PC-3 (cell line): ENCODE measurements around the gene EIF5AL1. TPM values are rescaled to one million over a fixed set of nuclear protein-coding genes. Genes with fewer than 3 reads are reported as not detected.

Experiments used
- ATAC-seq: fragments of 200-7000 bp; cut with Tn5 transposase; 2 replicates; pipeline ENCODE4 v1.9.1; 2020; ENCODE audit warnings: mild to moderate bottlenecking, moderate library complexity
- BruUV-seq: library from RNA; stranded (reverse); fragments of 400-500 nt; replicated peaks from 2 replicates; lab custom pipeline; 2021; lab: Mats Ljungman, UMichigan
- CTCF ChIA-PET: fragments of 300-600 bp; sonication (Branson Sonifier 250); formaldehyde crosslinking; loops from one replicate; lab custom pipeline; 2022; ENCODE audit warnings: antibody characterized with exemption; lab: Charles Lee
- POLR2A ChIA-PET: fragments of 300-600 bp; sonication (Branson Sonifier 250); formaldehyde crosslinking; loops from one replicate; lab custom pipeline; 2022; ENCODE audit warnings: antibody characterized with exemption; ENCODE audit not compliant: unreplicated experiment; lab: Charles Lee
- DNase-seq: peaks from one replicate; pipeline ENCODE4 v3.0.0-alpha.2; 2015
- H2AFZ ChIP-seq: fragments of 300-600 bp; sonication (generic); 2 replicates; pipeline ENCODE4 v1.6.0; 2016; ENCODE audit warnings: antibody characterized with exemption, low read length
- H3F3A ChIP-seq: fragments of 300-600 bp; sonication (generic); one replicate; pipeline ENCODE4 v1.6.0; 2017; ENCODE audit warnings: antibody characterized with exemption, low read length, control low read depth, mild to moderate bottlenecking; ENCODE audit not compliant: unreplicated experiment
- H3K27ac ChIP-seq: fragments of 300-600 bp; sonication (generic); 2 replicates; pipeline ENCODE4 v1.5.1; 2016; ENCODE audit warnings: mild to moderate bottlenecking, low read length
- H3K27me3 ChIP-seq: fragments of 300-600 bp; sonication (generic); 2 replicates; pipeline ENCODE4 v1.6.1; 2016; ENCODE audit warnings: low read length, mixed read lengths
- H3K36me3 ChIP-seq: fragments of 300-600 bp; sonication (generic); 2 replicates; pipeline ENCODE4 v1.6.1; 2016; ENCODE audit warnings: low read depth, mixed run types, low read length, mixed read lengths
- H3K4me1 ChIP-seq: fragments of 300-600 bp; sonication (generic); 2 replicates; pipeline ENCODE4 v1.5.1; 2016; ENCODE audit warnings: low read length; ENCODE audit not compliant: insufficient read depth
- H3K4me2 ChIP-seq: fragments of 300-600 bp; sonication (generic); 2 replicates; pipeline ENCODE4 v1.6.0; 2016; ENCODE audit warnings: low read length
- H3K4me3 ChIP-seq: fragments of 300-600 bp; sonication (generic); 2 replicates; pipeline ENCODE4 v1.5.1; 2016; ENCODE audit warnings: mild to moderate bottlenecking, low read length, mixed read lengths
- H3K79me2 ChIP-seq: fragments of 300-600 bp; sonication (generic); 2 replicates; pipeline ENCODE4 v1.6.1; 2017; ENCODE audit warnings: low read length, mixed read lengths
- H3K9ac ChIP-seq: fragments of 300-600 bp; sonication (generic); 2 replicates; pipeline ENCODE4 v1.6.0; 2016; ENCODE audit warnings: mild to moderate bottlenecking, low read length
- H3K9me2 ChIP-seq: fragments of 300-600 bp; sonication (generic); replicated peaks from 2 replicates; pipeline ENCODE4 v1.6.1; 2016; ENCODE audit warnings: mixed run types, low read length, mixed read lengths
- H3K9me3 ChIP-seq: fragments of 300-600 bp; sonication (generic); 2 replicates; pipeline ENCODE4 v1.6.1; 2016; ENCODE audit warnings: low read length, mixed read lengths
- H4K20me1 ChIP-seq: fragments of 300-600 bp; sonication (generic); 2 replicates; pipeline ENCODE4 v1.6.1; 2016; ENCODE audit warnings: low read length, mixed read lengths
- EZH2 ChIP-seq: fragments of 300-600 bp; sonication (generic); IDR thresholded peaks from one replicate; pipeline ENCODE4 v1.6.1; 2017; ENCODE audit warnings: antibody characterized with exemption, mild to moderate bottlenecking, low read length; ENCODE audit not compliant: unreplicated experiment
- EZH2phosphoT487 ChIP-seq: fragments of 300-600 bp; sonication (generic); IDR thresholded peaks from 2 replicates; pipeline ENCODE4 v1.6.1; 2018; ENCODE audit warnings: mild to moderate bottlenecking, antibody characterized with exemption, low read length, borderline replicate concordance
- intact Hi-C: fragments of 100-400 bp; cut with micrococcal nuclease; formaldehyde crosslinking; loops from 2 replicates; pipeline ENCODE4 v1.9.0; 2023
- total RNA-seq: library from RNA; depleted of rRNA; stranded (reverse); fragments of >200 nt; gene quantifications from 2 replicates; pipeline ENCODE4 v1.2.3, GENCODE V29; 2014
- TF ChIP-seq, protein P1 (sequence below): fragments of 300-600 bp; sonication (generic); conservative IDR thresholded peaks from 2 replicates; pipeline ENCODE4 v1.5.1; 2017; ENCODE audit warnings: antibody characterized with exemption, low read depth, mild to moderate bottlenecking, low read length

Gene EIF5AL1
- total RNA-seq, 1 experiment from 2014 or later: 0.51 TPM

DNA sequence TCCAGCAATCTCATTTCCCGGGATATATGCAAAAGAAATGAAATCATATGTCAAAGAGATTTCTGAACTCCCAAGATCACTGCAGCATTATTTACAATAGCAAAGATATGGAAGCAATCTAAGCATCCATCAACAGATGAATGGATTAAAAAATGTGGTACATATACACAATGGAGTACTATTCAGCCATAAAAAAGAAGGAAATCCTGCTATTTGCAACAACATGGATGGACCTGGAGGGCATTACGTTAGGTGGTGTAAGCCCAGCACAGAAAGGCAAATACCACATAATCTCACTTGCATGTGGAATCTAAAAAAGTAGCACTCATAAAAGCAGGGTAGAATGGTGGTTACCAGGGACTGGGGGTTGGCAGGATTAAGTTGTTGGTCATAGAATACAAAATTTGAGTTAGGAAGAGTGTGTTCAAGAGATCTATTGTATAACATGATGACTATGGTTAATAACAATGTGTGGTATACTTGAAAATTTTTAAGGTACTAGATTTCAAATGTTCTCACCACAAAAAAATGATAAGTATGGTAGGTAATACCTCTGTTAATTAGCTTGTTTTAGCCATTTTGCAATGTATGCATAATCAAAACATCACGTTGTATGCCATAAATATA lies 32.9 kb upstream of the EIF5AL1 start:
- ChIA-PET POLR2A (no interaction called here), CTCF (interaction anchor here (0.7 to 1.0 kb wide), 2 partner anchors 12 to 651 kb away, joined by 3 read pairs; no protein-coding TSS in a partner anchor)
- BruUV-seq: no TSS peak
- Histone ChIP-seq H3K4me1 (peaks cover 9% of the 10 kb centered on the region), H3K36me3 (no peaks in the 10 kb centered on the region), H3K79me2 (no peaks in the 10 kb centered on the region), H3K27ac (no peak overlapping the region), H3K9ac (no peak overlapping the region), H3K9me2 (no peaks in the 10 kb centered on the region), H3K9me3 (no peaks in the 10 kb centered on the region), H3K4me3 (no peak overlapping the region), H3K4me2 (no peak overlapping the region), H4K20me1 (no peaks in the 10 kb centered on the region), H3F3A (no peaks in the 10 kb centered on the region), H2AFZ (no peak overlapping the region), H3K27me3 (no peaks in the 10 kb centered on the region)
- DNase-seq (peak; percentile 56), ATAC-seq (no peak)
- TF ChIP-seq EZH2phosphoT487 (no peak), EZH2 (no peak)
- TF ChIP-seq, protein P1, sequence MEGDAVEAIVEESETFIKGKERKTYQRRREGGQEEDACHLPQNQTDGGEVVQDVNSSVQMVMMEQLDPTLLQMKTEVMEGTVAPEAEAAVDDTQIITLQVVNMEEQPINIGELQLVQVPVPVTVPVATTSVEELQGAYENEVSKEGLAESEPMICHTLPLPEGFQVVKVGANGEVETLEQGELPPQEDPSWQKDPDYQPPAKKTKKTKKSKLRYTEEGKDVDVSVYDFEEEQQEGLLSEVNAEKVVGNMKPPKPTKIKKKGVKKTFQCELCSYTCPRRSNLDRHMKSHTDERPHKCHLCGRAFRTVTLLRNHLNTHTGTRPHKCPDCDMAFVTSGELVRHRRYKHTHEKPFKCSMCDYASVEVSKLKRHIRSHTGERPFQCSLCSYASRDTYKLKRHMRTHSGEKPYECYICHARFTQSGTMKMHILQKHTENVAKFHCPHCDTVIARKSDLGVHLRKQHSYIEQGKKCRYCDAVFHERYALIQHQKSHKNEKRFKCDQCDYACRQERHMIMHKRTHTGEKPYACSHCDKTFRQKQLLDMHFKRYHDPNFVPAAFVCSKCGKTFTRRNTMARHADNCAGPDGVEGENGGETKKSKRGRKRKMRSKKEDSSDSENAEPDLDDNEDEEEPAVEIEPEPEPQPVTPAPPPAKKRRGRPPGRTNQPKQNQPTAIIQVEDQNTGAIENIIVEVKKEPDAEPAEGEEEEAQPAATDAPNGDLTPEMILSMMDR: no peak
- intact Hi-C loops: no loop called here

DNA sequence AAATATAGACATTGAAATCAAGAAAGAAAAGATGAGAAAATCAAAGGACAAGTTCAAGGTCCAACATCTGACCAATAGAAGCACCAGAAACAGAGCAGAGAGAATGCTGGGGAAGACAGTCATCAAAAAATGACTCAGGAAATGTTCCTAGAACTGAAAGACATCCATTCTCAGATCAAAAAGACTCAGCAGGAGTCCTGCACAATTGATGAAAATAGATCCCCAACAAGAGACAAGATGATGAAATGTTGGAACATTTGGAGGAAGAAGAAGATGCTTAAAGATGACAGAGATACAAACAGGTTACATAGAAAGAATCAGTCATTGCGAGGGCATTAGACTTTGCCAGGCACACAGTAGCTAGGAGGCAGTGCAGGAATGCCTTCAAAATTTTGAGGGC lies 30.0 kb upstream of the EIF5AL1 start:
- TF ChIP-seq, protein P1: 0 out of 2 replicates have a peak, but pooled peaks have one; percentile 12
- no peak for TF ChIP-seq EZH2phosphoT487
- Histone ChIP-seq H3K4me1 (no peaks in the 10 kb centered on the region), H3K27me3 (no peaks in the 10 kb centered on the region), H3F3A (no peaks in the 10 kb centered on the region), H2AFZ (0 out of 2 replicates have a peak overlapping the region, but pooled peaks have one; percentile 0), H3K27ac (no peak overlapping the region), H3K9me2 (no peaks in the 10 kb centered on the region), H3K9ac (no peak overlapping the region), H3K36me3 (no peaks in the 10 kb centered on the region), H3K9me3 (no peaks in the 10 kb centered on the region), H3K79me2 (no peaks in the 10 kb centered on the region), H3K4me2 (no peak overlapping the region), H4K20me1 (no peaks in the 10 kb centered on the region), H3K4me3 (no peak overlapping the region)
- ATAC-seq: no peak
- ChIA-PET POLR2A (no interaction called here), CTCF (interaction anchor here (0.9 to 1.8 kb wide), 3 partner anchors 15 to 108 kb away, joined by 3 to 10 read pairs (median 4); no protein-coding TSS in a partner anchor)
- BruUV-seq: no TSS peak
- DNase-seq: no peak
- intact Hi-C loops: no loop called here

DNA sequence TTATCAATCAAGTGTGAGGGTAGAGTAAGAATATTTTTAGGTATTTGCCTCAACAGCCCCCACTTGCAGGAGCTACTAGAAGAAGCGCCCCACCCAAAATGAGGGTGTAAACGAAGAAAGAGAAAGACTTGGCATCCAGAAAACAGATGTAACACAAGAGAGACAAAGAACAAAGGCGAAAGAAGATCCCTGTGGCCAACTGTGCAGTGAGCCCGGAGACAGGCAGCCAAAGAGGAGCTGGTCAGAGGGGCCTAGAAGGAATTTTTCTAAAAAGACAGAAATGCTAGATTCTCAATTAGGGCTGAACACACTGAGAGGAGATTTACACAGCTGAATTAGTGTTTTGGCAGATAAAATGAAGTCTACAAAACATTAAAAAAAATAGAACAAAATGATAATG lies 29.6 kb upstream of the EIF5AL1 start:
- no peak overlapping the region for H3K4me2 ChIP-seq
- ChIA-PET POLR2A (interaction anchor here (0.6 to 0.7 kb wide), 2 partner anchors 103 to 154 kb away, joined by 3 to 4 read pairs; no protein-coding TSS in a partner anchor), CTCF (interaction anchor here (0.9 to 1.1 kb wide), 2 partner anchors 15 to 108 kb away, joined by 3 to 4 read pairs; no protein-coding TSS in a partner anchor)
- TF ChIP-seq, protein P1: no peak
- no peak for TF ChIP-seq EZH2
- no peak for TF ChIP-seq EZH2phosphoT487
- no peak overlapping the region for H3K9ac ChIP-seq
- H3K9me3 ChIP-seq: no peaks in the 10 kb centered on the region
- no peak overlapping the region for H3K27ac ChIP-seq
- intact Hi-C loops: no loop called here
- no TSS peak for BruUV-seq
- H3K9me2 ChIP-seq: no peaks in the 10 kb centered on the region
- no peaks in the 10 kb centered on the region for H3K36me3 ChIP-seq
- H3K27me3 ChIP-seq: no peaks in the 10 kb centered on the region
- H4K20me1 ChIP-seq: no peaks in the 10 kb centered on the region
- no peaks in the 10 kb centered on the region for H3K79me2 ChIP-seq
- peak overlapping the region; percentile 0; the same call in 1 of the 2 replicates for H2AFZ ChIP-seq
- H3K4me3 ChIP-seq: no peak overlapping the region
- peaks cover 3% of the 10 kb centered on the region for H3K4me1 ChIP-seq
- ATAC-seq: no peak
- no peaks in the 10 kb centered on the region for H3F3A ChIP-seq
- DNase-seq: no peak
